ENCODE measurements around the gene PHTF2. TPM values are rescaled to one million over a fixed set of nuclear protein-coding genes. Genes with fewer than 3 reads are reported as not detected.

The PHTF2 gene
- total and polyA plus RNA-seq, 12 donors: 4.3 to 24.3 (median 9.9) TPM

GRCh38 chr7:77855371-77856083 lies 57.0 kb downstream of the PHTF2 start:
- Histone ChIP-seq H3K27me3 (no peaks in the 10 kb centered on the region), H3K27ac (no peak overlapping the region), H3K4me3 (no peak overlapping the region), H3K36me3 (replicated peaks in 1 of 2) (no peaks in the 10 kb centered on the region), H3K9me3 (replicated peaks in 1 of 3) (no peaks in the 10 kb centered on the region), H3K4me1 (replicated peaks in 1 of 2) (no peaks in the 10 kb centered on the region)
- intact Hi-C loops (cut with DNase I): no loop called here
- TF ChIP-seq CTCF (IDR thresholded peaks at IDR 0.05): no peak
- TF ChIP-seq POLR2A (IDR thresholded peaks at IDR 0.05): no peak
- peak in 5 of 7 donors; percentile 19 to 55 (median 40) for DNase-seq
- WGBS, 4 donors: 84 to 96% (median 92%) methylated on average over 5 to 7 of the region's 7 CpGs

- no peak for TF ChIP-seq POLR2A (IDR thresholded peaks at IDR 0.05)
- TF ChIP-seq CTCF (IDR thresholded peaks at IDR 0.05): no peak
- DNase-seq: no peak
- H3K27me3 ChIP-seq: no peaks in the 10 kb centered on the region
- 75 to 81% (median 78%) methylated on average over 2 of the region's 2 CpGs for WGBS, 4 donors
- no peaks in the 10 kb centered on the region for H3K36me3 ChIP-seq (replicated peaks in 1 of 2)
- no peaks in the 10 kb centered on the region for H3K4me1 ChIP-seq (replicated peaks in 1 of 2)
- H3K4me3 ChIP-seq: no peak overlapping the region
- H3K9me3 ChIP-seq (replicated peaks in 1 of 3): no peaks in the 10 kb centered on the region
- no peak overlapping the region for H3K27ac ChIP-seq
- intact Hi-C loops (cut with DNase I): no loop called here
Observed at GRCh38 chr7:77858278-77858677, 59.7 kb downstream of the PHTF2 start.

GRCh38 chr7:77859343-77859742 lies 60.8 kb downstream of the PHTF2 start:
- no peak for TF ChIP-seq CTCF (IDR thresholded peaks at IDR 0.05)
- TF ChIP-seq POLR2A (IDR thresholded peaks at IDR 0.05): no peak
- WGBS, 4 donors: 92 to 97% (median 94%) methylated on average over 7 of the region's 7 CpGs
- DNase-seq: no peak
- intact Hi-C loops (cut with DNase I): no loop called here
- Histone ChIP-seq H3K9me3 (replicated peaks in 1 of 3) (no peaks in the 10 kb centered on the region), H3K27me3 (no peaks in the 10 kb centered on the region), H3K27ac (no peak overlapping the region), H3K36me3 (replicated peaks in 1 of 2) (no peaks in the 10 kb centered on the region), H3K4me3 (no peak overlapping the region), H3K4me1 (replicated peaks in 1 of 2) (peaks cover 0 to 2% of the 10 kb centered on the region in 2 donors)

DNA sequence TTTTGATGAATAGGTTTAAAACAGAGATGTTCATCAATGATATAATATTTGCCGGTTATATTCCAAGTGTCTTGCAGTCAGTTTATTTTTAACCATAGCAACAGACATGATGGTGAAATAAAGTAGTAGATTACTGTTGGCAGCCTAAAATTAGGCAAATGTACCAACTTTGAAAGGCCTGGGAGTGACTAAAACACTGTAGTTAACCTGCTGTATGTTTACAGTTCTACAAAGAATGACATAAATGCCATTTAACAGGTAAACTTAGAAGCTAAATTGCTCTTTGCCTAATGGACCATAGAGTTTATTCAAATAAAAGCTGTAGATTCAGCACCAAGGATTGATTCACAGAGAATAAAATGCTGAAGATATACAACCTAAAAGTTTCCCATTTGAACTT lies 64.1 kb downstream of the PHTF2 start:
- no peak for TF ChIP-seq CTCF (IDR thresholded peaks at IDR 0.05)
- TF ChIP-seq POLR2A (IDR thresholded peaks at IDR 0.05): no peak
- DNase-seq: no peak
- intact Hi-C loops (cut with DNase I): no loop called here
- H3K27ac ChIP-seq: no peak overlapping the region
- WGBS, 4 donors: 66 to 85% (median 70%) methylated on average over 1 of the region's 1 CpG
- H3K4me1 ChIP-seq (replicated peaks in 1 of 2): peaks cover 0 to 3% of the 10 kb centered on the region in 2 donors
- no peaks in the 10 kb centered on the region for H3K9me3 ChIP-seq (replicated peaks in 1 of 3)
- no peaks in the 10 kb centered on the region for H3K36me3 ChIP-seq (replicated peaks in 1 of 2)
- no peaks in the 10 kb centered on the region for H3K27me3 ChIP-seq
- no peak overlapping the region for H3K4me3 ChIP-seq
